ENCODE results near the gene IFNA14. TPM values are rescaled to one million over a fixed set of nuclear protein-coding genes. Genes with fewer than 3 reads are reported as not detected.
"Not testable (repeated sequence)": the region's sequence is repeated elsewhere in the genome, so short reads cannot be mapped to it uniquely, and the experiment has no call there.

Gene IFNA14
- total RNA-seq, 1 donor from 2014 or later = not detected

GRCh38 chr9:21233258-21233657 lies 6.5 kb downstream of the IFNA14 start:
- intact Hi-C loops (cut with micrococcal nuclease) = no loop called here
- ATAC-seq (no peak), DNase-seq (no peak)

DNA sequence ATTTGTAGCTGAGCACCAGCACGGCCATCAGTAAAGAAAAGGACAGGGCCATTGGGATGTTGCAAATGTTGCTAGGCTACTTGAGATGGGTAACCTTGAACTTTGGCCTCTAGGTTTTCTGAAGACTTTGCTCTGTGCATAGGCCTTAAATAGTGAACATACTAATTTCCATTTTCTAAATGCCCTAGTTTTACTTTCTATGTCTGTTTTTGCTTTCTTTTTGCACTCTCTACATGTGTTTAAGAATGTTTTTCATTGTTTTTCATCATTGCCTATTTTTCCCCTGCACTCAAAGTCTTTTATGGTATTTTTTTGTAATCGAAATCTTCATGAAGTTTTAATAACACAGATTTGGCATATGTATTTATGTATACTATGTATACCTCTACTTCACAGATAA lies 11.7 kb downstream of the IFNA14 start, which contains the start of gene IFNA17:
Gene IFNA17, minus strand, starts transcription at position 101 of the 400 bp plus-strand sequence. Its CDS starts 49 bp downstream, at position 52.
- DNase-seq (no peak), ATAC-seq (no peak)
- intact Hi-C loops (cut with micrococcal nuclease) = no loop called here

DNA sequence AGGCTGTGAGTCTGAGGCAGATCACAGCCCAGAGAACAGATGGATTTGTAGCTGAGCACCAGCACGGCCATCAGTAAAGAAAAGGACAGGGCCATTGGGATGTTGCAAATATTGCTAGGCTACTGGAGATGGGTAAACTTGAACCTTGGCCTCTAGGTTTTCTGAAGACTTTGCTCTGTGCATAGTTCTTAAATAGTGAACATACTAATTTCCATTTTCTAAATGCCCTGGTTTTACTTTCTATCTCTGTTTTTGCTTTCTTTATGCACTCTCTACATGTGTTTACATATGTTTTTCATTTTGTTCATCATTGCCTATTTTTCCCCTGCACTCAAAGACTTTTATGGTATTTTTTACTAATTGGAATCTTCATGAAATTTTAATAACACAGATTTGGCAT lies 22.6 kb downstream of the IFNA14 start, which contains the start of gene IFNA16:
Gene IFNA16, minus strand, starts transcription at position 101 of the 400 bp plus-strand sequence. Its CDS starts 6 bp downstream, at position 95.
- intact Hi-C loops (cut with micrococcal nuclease); DNase-seq; ATAC-seq: not testable (repeated sequence)

DNA sequence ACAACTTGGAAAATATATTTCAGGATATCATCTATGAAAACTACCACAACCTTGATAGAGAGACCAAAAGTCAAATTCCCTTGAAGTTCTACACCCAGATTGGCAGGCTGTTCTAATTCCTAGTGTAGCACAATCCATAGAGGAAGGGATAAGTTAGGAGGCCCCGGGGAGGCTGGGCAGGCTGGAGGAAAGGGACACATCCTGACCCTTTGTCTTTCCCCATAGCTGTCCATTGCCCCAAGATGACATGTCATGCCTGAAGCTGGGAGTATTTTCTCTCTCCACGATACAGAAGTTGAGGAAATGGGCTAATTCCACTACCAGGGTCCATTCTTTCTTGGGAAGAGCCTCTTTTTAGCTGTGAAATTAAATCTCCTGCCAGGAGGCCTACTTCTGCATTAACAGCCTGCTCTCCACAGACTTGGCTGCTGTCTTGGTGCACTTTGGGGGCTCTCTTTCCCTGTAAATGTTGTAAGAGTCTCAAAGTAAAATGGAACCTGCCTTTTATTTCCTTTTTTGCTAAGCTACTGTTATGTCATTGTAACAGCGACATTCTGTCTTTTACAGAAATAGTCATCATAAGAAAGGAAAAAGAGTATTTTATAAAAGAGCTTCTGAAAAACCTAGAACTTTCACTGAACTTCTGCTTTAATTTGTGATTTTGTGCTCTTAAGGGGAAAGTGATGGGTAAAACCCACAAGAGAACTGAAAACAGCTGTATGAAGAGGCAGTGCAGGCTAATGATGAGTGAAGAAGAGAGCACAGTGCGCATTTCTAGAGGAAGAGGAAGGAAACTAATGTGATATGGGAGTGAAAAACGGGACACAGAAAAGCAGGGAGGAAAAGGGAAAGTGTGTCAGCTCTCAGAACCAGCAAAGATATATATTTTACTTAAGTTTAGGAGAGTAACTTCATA lies 26.1 kb downstream of the IFNA14 start:
- intact Hi-C loops (cut with micrococcal nuclease); DNase-seq; ATAC-seq: not testable (repeated sequence)

DNA sequence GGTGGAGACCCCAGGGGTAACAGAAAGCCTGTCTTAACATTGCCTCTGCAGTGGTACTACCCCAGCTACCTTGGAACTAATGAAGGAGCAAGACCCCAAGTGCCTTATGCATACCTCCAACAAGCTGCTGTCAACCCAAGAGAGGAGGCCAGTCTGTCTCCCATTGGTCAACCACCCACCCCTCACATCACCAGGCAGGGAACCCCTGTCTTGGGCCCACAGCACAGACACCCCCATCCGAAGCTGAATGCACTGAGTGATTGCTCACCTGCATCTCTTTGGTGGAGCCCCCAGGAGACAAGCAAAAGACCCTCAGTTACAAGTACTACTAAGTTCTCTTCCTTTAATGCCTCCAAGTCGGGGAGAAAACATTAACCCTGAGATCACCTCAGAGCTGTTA lies 27.6 kb downstream of the IFNA14 start:
- intact Hi-C loops (cut with micrococcal nuclease); ATAC-seq; DNase-seq: not testable (repeated sequence)

DNA sequence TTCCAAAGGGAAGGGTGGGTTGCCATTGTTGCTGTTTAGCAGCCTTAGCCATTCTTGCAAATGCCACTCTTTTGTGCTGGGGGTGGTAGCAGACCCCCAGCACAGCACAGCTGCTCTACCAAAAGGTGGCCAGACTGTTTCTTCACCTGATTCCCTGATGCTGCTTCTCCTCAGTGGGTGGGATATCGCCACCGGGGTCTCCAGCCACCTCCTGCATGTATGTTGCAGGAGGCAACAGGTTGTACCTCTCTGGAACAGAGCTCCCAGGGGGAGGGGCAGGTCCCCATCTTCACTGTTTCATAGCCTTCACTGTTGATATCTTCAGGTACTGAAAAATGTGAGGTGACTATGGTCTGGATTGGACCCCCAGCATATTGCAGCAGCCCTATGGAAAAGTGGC lies 29.0 kb downstream of the IFNA14 start:
- intact Hi-C loops (cut with micrococcal nuclease); DNase-seq; ATAC-seq: not testable (repeated sequence)

DNA sequence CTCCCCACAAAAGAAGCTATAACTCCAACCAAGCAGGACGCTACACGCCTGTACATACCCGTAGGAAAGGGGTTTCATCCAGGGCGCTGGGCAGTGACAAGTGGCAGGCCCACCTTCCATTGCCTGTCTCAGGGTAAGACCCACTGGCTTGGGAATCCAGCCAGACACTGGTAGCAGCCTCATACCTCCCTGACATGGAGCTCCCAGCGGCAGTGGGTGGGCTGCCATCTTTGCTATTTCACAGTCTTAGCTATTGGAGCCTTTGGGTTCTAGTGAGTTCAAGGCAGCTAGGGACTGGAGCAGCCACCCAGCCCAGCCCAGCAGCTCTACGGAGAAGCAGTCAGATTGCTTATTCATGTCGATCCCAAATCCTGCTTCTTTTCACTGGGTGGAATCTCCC lies 29.5 kb downstream of the IFNA14 start:
- DNase-seq = no peak
- intact Hi-C loops (cut with micrococcal nuclease) = no loop called here
- no peak for ATAC-seq

GRCh38 chr9:21207043-21207442 lies 32.8 kb downstream of the IFNA14 start, which contains the start of gene IFNA10:
Gene IFNA10, minus strand, starts transcription at chr9:21207143. Its CDS starts 46 bp downstream, at chr9:21207097.
- intact Hi-C loops (cut with micrococcal nuclease); ATAC-seq; DNase-seq: not testable (repeated sequence)

GRCh38 chr9:21205204-21205603 lies 34.6 kb downstream of the IFNA14 start:
- intact Hi-C loops (cut with micrococcal nuclease) = no loop called here
- DNase-seq (no peak), ATAC-seq (no peak)

- DNase-seq; intact Hi-C loops (cut with micrococcal nuclease); ATAC-seq: not testable (repeated sequence)
Measured at GRCh38 chr9:21202105-21202504, 37.7 kb downstream of the IFNA14 start, which contains the start of gene IFNA7. Gene IFNA7, minus strand, starts transcription at chr9:21202205. Its CDS starts 40 bp downstream, at chr9:21202165.

- peak; percentile 73 for ATAC-seq
- DNase-seq; intact Hi-C loops (cut with micrococcal nuclease): not testable (repeated sequence)
Measured at GRCh38 chr9:21194867-21195776, 44.7 kb downstream of the IFNA14 start.

Other genes starting within 250 kb of the IFNA14 start
- gene HACD4, start 208.4 kb downstream of the IFNA14 start, total RNA-seq = 0.89 TPM
- gene IFNB1, start 162.1 kb downstream of the IFNA14 start, total RNA-seq = not detected
- gene IFNW1, start 98.2 kb downstream of the IFNA14 start, total RNA-seq = not detected
- not detected for gene IFNA21, start 73.3 kb downstream of the IFNA14 start, total RNA-seq
- not detected for gene IFNA4, start 52.4 kb downstream of the IFNA14 start, total RNA-seq
- gene IFNA7, start 37.8 kb downstream of the IFNA14 start, total RNA-seq = not detected
- gene IFNA10, start 32.9 kb downstream of the IFNA14 start, total RNA-seq = not detected
- not detected for gene IFNA16, start 22.7 kb downstream of the IFNA14 start, total RNA-seq
- not detected for gene IFNA17, start 11.8 kb downstream of the IFNA14 start, total RNA-seq
- not detected for gene IFNA5, start 65.3 kb upstream of the IFNA14 start, total RNA-seq
- 11.2 TPM for gene KLHL9, start 95.4 kb upstream of the IFNA14 start, total RNA-seq
- gene IFNA6, start 110.9 kb upstream of the IFNA14 start, total RNA-seq = not detected
- gene IFNA13, start 128.1 kb upstream of the IFNA14 start, total RNA-seq = not detected
- gene IFNA2, start 145.4 kb upstream of the IFNA14 start, total RNA-seq = not detected
- gene IFNA8, start 169.1 kb upstream of the IFNA14 start, total RNA-seq = not detected
- not detected for gene IFNA1, start 200.4 kb upstream of the IFNA14 start, total RNA-seq
- not detected for gene IFNE, start 242.3 kb upstream of the IFNA14 start, total RNA-seq